WTC11 (cell line): ENCODE results near the gene TNRC18. TPM values are rescaled to one million over a fixed set of nuclear protein-coding genes. Genes with fewer than 3 reads are reported as not detected.

Experiments
- ATAC-seq: fragments of 200-7000 bp; cut with Tn5 transposase; 2 replicates; pipeline ENCODE4 v1.10.0; 2021; ENCODE audit warnings: mild to moderate bottlenecking, moderate library complexity
- CTCF ChIA-PET: fragments of 300-600 bp; sonication (Branson Sonifier 250); formaldehyde crosslinking; loops from one replicate; lab custom pipeline; 2021; ENCODE audit warnings: antibody characterized with exemption; lab: Charles Lee
- POLR2A ChIA-PET: fragments of 350-600 bp; sonication (Branson Sonifier 250); formaldehyde crosslinking; loops from one replicate; lab custom pipeline; 2021; ENCODE audit warnings: antibody characterized with exemption; lab: Charles Lee
- DNase-seq: peaks from one replicate; pipeline ENCODE4 v3.0.0; 2021; ENCODE audit warnings: low spot score
- H3K27ac Mint-ChIP-seq: 2 replicates; pipeline ENCODE4 v1.8.0; 2021; ENCODE audit warnings: mixed read lengths
- H3K27me3 Mint-ChIP-seq: 2 replicates; pipeline ENCODE4 v1.8.0; 2021; ENCODE audit warnings: low read depth, mild to moderate bottlenecking, moderate library complexity, mixed read lengths
- H3K36me3 Mint-ChIP-seq: 2 replicates; pipeline ENCODE4 v1.8.0; 2021; ENCODE audit warnings: mixed read lengths
- H3K4me1 Mint-ChIP-seq: 2 replicates; pipeline ENCODE4 v1.8.0; 2022; ENCODE audit warnings: mixed read lengths
- H3K4me3 Mint-ChIP-seq: 2 replicates; pipeline ENCODE4 v1.8.0; 2021; ENCODE audit warnings: mild to moderate bottlenecking, moderate library complexity, mixed read lengths
- H3K9me3 Mint-ChIP-seq: 2 replicates; pipeline ENCODE4 v1.8.0; 2021; ENCODE audit warnings: mixed read lengths
- ATF1 ChIP-seq: sonication (generic); formaldehyde crosslinking; IDR thresholded peaks from 2 replicates; pipeline ENCODE4 v1.8.1; 2023; ENCODE audit warnings: mild to moderate bottlenecking, moderate library complexity, missing genetic modification reagents
- CREM ChIP-seq: sonication (generic); formaldehyde crosslinking; IDR thresholded peaks from 2 replicates; pipeline ENCODE4 v1.8.1; 2022; ENCODE audit warnings: mild to moderate bottlenecking, missing genetic modification reagents, moderate library complexity
- ELF4 ChIP-seq: sonication (generic); formaldehyde crosslinking; IDR thresholded peaks from 2 replicates; pipeline ENCODE4 v1.8.1; 2022; ENCODE audit warnings: low read depth, mild to moderate bottlenecking, moderate library complexity, missing genetic modification reagents
- ETV6 ChIP-seq: sonication (generic); formaldehyde crosslinking; IDR thresholded peaks from 2 replicates; pipeline ENCODE4 v1.8.1; 2022; ENCODE audit warnings: mild to moderate bottlenecking, missing genetic modification reagents
- HMGXB4 ChIP-seq: sonication (generic); formaldehyde crosslinking; IDR thresholded peaks from 2 replicates; pipeline ENCODE4 v1.8.1; 2023; ENCODE audit warnings: mild to moderate bottlenecking, moderate library complexity, missing genetic modification reagents
- NFYB ChIP-seq: sonication (generic); formaldehyde crosslinking; conservative IDR thresholded peaks from 2 replicates; pipeline ENCODE4 v1.8.0; 2022; ENCODE audit warnings: low read depth, missing genetic modification reagents
- NR1H2 ChIP-seq: sonication (generic); formaldehyde crosslinking; IDR thresholded peaks from 2 replicates; pipeline ENCODE4 v1.9.0; 2021; ENCODE audit warnings: mild to moderate bottlenecking, moderate library complexity, missing genetic modification reagents
- SP1 ChIP-seq: sonication (generic); formaldehyde crosslinking; conservative IDR thresholded peaks from 2 replicates; pipeline ENCODE4 v1.8.1; 2022; ENCODE audit warnings: missing genetic modification reagents
- TEAD1 ChIP-seq: sonication (generic); formaldehyde crosslinking; IDR thresholded peaks from 2 replicates; pipeline ENCODE4 v1.8.0; 2022; ENCODE audit warnings: mild to moderate bottlenecking, missing genetic modification reagents
- ZNF138 ChIP-seq: sonication (generic); formaldehyde crosslinking; conservative IDR thresholded peaks from 2 replicates; pipeline ENCODE4 v1.8.1; 2022; ENCODE audit warnings: mild to moderate bottlenecking, moderate library complexity, missing genetic modification reagents
- ZNF263 ChIP-seq: sonication (generic); formaldehyde crosslinking; IDR thresholded peaks from 2 replicates; pipeline ENCODE4 v1.8.1; 2022; ENCODE audit warnings: low read depth, mild to moderate bottlenecking, moderate library complexity, missing genetic modification reagents
- total RNA-seq: library from RNA; stranded (reverse); gene quantifications from 3 replicates; pipeline ENCODE4 v1.2.3, GENCODE V29; 2021
- TF ChIP-seq, protein P1 (sequence below): sonication (generic); formaldehyde crosslinking; IDR thresholded peaks from 2 replicates; pipeline ENCODE4 v1.8.1; 2023; ENCODE audit warnings: mild to moderate bottlenecking, missing genetic modification reagents, borderline replicate concordance
- TF ChIP-seq, protein P2 (sequence below): sonication (generic); formaldehyde crosslinking; IDR thresholded peaks from 2 replicates; pipeline ENCODE4 v1.8.0; 2023; ENCODE audit warnings: mild to moderate bottlenecking, missing genetic modification reagents
- TF ChIP-seq, protein P3 (sequence below): fragments of 250-450 bp; sonication (Bioruptor Pico); conservative IDR thresholded peaks from 2 replicates; pipeline ENCODE4 v1.9.0; 2021; ENCODE audit warnings: mild to moderate bottlenecking
- TF ChIP-seq, protein P4 (sequence below): sonication (generic); formaldehyde crosslinking; IDR thresholded peaks from 2 replicates; pipeline ENCODE4 v1.8.1; 2022; ENCODE audit warnings: missing genetic modification reagents, borderline replicate concordance

The TNRC18 gene
- total RNA-seq, 1 experiment from 2014 or later = 55.0 TPM

- TF ChIP-seq, protein P1, sequence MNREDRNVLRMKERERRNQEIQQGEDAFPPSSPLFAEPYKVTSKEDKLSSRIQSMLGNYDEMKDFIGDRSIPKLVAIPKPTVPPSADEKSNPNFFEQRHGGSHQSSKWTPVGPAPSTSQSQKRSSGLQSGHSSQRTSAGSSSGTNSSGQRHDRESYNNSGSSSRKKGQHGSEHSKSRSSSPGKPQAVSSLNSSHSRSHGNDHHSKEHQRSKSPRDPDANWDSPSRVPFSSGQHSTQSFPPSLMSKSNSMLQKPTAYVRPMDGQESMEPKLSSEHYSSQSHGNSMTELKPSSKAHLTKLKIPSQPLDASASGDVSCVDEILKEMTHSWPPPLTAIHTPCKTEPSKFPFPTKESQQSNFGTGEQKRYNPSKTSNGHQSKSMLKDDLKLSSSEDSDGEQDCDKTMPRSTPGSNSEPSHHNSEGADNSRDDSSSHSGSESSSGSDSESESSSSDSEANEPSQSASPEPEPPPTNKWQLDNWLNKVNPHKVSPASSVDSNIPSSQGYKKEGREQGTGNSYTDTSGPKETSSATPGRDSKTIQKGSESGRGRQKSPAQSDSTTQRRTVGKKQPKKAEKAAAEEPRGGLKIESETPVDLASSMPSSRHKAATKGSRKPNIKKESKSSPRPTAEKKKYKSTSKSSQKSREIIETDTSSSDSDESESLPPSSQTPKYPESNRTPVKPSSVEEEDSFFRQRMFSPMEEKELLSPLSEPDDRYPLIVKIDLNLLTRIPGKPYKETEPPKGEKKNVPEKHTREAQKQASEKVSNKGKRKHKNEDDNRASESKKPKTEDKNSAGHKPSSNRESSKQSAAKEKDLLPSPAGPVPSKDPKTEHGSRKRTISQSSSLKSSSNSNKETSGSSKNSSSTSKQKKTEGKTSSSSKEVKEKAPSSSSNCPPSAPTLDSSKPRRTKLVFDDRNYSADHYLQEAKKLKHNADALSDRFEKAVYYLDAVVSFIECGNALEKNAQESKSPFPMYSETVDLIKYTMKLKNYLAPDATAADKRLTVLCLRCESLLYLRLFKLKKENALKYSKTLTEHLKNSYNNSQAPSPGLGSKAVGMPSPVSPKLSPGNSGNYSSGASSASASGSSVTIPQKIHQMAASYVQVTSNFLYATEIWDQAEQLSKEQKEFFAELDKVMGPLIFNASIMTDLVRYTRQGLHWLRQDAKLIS (CRISPR knock-in tag) = no peak
- TF ChIP-seq, protein P2, sequence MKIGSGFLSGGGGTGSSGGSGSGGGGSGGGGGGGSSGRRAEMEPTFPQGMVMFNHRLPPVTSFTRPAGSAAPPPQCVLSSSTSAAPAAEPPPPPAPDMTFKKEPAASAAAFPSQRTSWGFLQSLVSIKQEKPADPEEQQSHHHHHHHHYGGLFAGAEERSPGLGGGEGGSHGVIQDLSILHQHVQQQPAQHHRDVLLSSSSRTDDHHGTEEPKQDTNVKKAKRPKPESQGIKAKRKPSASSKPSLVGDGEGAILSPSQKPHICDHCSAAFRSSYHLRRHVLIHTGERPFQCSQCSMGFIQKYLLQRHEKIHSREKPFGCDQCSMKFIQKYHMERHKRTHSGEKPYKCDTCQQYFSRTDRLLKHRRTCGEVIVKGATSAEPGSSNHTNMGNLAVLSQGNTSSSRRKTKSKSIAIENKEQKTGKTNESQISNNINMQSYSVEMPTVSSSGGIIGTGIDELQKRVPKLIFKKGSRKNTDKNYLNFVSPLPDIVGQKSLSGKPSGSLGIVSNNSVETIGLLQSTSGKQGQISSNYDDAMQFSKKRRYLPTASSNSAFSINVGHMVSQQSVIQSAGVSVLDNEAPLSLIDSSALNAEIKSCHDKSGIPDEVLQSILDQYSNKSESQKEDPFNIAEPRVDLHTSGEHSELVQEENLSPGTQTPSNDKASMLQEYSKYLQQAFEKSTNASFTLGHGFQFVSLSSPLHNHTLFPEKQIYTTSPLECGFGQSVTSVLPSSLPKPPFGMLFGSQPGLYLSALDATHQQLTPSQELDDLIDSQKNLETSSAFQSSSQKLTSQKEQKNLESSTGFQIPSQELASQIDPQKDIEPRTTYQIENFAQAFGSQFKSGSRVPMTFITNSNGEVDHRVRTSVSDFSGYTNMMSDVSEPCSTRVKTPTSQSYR (CRISPR knock-in tag) = no peak
- TF ChIP-seq ATF1 = no peak
- no peak for TF ChIP-seq SP1
- TF ChIP-seq, protein P3, sequence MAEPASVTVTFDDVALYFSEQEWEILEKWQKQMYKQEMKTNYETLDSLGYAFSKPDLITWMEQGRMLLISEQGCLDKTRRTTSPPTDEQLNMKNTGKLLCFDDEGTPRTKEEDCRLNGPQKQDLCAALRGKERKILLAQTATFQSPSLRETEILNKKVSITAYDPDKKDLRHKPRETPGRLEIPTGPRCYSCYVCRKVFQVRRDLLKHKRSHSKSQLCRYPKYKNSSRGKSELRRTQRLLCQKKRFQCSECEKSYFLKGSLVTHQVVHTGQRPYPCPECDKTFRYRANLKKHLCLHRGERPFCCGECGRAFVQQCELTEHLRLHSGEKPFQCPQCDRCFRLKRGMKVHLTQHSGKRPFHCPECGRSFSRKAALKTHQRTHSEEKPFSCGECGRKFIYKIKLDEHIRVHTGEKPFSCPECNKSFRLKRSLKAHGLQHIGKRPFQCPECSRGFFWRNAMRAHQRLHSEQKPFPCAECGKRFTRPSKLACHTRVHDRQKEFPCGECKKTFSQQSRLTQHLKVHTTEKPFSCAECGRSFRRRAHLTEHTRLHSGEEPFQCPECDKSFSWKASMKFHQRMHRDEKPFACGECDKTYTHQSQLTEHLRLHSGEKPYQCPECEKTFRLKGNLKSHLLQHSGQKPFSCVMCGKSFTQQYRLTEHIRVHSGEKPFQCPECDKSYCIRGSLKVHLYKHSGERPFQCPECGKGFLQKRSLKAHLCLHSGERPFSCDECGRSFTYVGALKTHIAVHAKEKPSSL = no peak
- TF ChIP-seq ELF4 (CRISPR knock-in tag) = no peak
- no peak for TF ChIP-seq ETV6 (CRISPR knock-in tag)
- no peak for TF ChIP-seq HMGXB4
Measured at GRCh38 chr7:5356751-5357119, 66.9 kb downstream of the TNRC18 start (continued).

DNA sequence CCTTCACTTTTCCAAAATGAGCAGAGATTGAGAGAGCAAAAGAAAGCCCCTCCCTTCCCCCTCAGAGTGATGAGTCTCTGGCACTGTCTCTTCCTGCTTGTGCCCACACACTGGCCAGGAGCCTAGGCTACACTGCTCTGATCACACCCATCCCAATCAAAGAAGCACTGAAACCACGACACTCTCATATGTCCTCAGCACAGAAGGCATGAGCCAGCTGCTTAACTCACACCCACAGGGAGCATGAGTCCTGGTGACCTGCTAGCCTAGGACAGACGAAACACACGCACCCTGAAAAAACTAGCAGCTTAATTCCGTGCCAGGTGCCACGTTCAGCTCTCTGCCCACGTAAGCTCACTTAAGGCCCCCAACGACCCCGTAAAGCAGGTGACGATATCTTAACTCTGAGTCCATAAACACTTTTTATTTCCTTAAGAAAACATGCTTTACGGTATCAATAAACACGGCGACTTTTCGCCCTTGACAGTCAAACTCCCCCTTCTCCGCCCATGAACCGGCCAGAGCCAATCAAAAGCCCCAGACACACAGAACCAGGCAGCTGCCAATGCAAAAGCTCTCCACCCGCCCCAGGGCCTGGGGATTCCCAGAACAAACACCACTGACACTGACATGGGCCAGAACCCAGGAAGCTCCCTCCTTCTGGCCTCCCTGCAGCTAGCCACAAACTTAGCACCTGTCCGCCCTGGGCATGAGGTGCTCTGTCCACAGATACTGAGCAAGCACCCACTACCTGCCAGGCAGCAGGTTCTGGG is 69.0 kb downstream of the TNRC18 start:
- peak; percentile 58 for DNase-seq
- TF ChIP-seq TEAD1 (CRISPR knock-in tag) (no peak), NR1H2 (no peak), ZNF263 (CRISPR knock-in tag) (no peak), CREM (CRISPR knock-in tag) (no peak), ZNF138 (CRISPR knock-in tag) (no peak), NFYB (CRISPR knock-in tag) (no peak)
- TF ChIP-seq, protein P4, sequence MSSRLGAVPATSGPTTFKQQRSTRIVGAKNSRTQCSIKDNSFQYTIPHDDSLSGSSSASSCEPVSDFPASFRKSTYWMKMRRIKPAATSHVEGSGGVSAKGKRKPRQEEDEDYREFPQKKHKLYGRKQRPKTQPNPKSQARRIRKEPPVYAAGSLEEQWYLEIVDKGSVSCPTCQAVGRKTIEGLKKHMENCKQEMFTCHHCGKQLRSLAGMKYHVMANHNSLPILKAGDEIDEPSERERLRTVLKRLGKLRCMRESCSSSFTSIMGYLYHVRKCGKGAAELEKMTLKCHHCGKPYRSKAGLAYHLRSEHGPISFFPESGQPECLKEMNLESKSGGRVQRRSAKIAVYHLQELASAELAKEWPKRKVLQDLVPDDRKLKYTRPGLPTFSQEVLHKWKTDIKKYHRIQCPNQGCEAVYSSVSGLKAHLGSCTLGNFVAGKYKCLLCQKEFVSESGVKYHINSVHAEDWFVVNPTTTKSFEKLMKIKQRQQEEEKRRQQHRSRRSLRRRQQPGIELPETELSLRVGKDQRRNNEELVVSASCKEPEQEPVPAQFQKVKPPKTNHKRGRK (CRISPR knock-in tag) = no peak
- TF ChIP-seq, all 79 proteins: peak for 0
- CTCF ChIA-PET = interaction anchor here (0.8 to 2.3 kb wide), 9 partner anchors 10 to 323 kb away, joined by 3 to 17 read pairs (median 5); no protein-coding TSS in a partner anchor
- POLR2A ChIA-PET = no interaction called here
- Mint-ChIP-seq H3K9me3 (no peaks in the 10 kb centered on the region), H3K27ac (peak overlapping the region; percentile 6; the same call in 1 of the 2 replicates), H3K36me3 (peaks cover 11% of the 10 kb centered on the region), H3K27me3 (peaks cover 40% of the 10 kb centered on the region), H3K4me3 (no peak overlapping the region), H3K4me1 (peaks cover 31% of the 10 kb centered on the region)
- peak; percentile 63 for ATAC-seq
